AML-193 (cell line): ENCODE results near the gene PPP2CA.
"Not testable (repeated sequence)": the region's sequence is repeated elsewhere in the genome, so short reads cannot be mapped to it uniquely, and the experiment has no call there.

Source experiments
- DNase-seq, 2 experiments: peaks; one replicate each; lab custom pipeline; 2025; lab: John Stamatoyannopoulos, UW

PPP2CA gene

DNA sequence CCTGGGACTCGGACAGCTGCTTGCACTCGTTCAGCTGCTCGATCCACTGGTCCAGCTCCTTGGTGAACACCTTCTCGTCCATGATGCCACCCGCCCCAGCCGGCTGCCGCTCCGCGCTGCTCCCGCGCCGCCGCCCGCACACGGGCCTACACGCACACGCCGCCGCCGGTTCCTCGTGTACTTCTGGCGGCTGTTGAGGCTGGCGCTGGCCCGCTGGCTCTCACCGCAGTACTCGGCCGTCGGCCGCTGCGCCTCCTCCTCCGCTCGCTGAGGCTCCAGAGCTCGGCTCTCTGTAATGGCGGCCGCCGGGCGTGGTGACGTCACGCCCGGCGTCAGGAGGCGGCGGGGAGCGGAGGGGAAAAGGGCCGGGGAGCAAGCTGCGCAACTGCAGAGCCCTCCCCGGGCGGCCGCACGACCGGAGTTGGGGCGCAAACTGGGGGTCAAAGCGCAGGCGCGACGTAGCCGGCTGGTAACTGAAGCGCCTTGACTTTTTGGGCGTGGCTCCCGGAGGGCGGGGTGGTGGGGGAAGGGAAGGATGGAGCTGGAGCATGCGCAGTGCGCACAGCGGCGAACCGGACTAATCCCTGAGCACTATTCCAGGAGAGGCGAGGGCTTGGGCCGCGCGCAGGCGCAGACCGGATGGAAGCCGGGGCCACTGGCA, at the start of gene PPP2CA:
Gene PPP2CA (minus strand): TSS at position 294 of the 661 bp plus-strand sequence. CDS start 212 bp downstream, at position 82.
- DNase-seq = peak; percentile 93 to 95

DNA sequence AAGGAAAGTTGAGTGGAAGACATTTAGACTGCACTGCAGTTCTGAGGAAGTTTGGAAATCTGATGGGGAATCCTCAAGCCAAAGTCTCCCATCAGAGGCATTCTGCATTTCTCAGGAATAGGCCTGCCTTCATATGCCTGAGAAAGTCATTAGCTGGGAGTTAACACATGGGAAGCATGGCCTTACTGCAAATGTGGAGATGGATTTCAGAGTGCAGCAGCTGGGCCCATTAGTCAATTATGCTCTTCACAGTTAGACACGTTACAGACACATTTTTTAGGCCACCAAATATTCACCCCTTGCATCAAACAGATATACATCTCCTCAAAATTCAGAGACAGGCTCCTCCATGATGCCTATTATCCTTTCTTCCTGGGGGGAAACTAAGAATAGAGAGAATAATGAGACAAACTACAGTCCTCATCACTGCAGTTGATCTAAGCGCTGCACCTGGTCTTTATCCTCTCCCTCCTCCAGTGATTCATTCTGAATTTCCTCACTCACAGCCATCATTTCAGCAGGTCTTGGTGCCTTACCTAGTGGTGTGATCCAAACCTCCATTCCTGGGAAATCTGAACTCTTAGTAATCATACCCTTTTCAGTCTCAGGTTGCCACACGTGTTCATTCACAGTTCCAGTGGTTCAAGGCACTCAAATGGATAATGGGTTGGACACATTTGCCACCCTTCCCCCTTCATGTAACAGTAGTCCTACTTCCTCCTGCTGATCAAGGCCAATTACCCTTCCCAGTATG, 47.9 kb upstream of the PPP2CA start:
- no peak for DNase-seq

DNA sequence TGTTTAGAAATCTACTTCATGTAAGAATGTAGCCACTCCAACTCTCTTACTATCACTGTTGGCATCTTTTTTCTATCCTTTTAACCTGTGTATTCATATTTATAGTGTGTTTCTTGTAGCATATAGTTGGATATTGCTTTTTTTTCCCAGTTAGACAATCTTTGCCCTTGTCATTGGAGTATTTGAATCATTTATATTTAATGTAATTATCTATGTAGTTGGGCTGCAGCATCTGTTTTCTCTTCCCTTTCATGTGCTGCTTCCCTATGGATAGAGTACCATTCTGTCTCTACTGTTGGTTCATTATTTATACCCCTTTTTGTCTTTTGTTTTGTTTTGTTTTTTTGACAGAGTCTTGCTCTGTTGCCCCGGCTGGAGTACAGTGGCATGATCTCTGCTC, 45.2 kb upstream of the PPP2CA start:
- DNase-seq = no peak

DNA sequence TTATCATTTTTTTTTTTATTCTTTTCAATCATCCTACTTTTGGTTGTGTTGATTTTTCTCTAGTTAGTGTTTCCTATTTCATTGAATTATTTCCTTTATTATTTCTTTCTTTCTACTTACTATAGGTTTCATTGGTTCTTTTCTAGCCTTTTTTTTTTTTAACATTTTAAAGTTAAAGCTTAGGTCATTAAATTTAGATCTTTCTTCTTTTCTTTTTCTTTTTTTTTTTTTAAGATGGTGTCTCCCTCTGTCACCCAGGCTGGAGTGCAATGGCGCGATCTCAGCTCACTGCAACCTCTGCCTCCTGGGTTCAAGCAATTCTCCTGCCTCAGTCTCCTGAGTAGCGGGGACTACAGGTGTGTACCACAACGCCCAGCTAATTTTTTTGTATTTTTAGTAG, 43.0 kb upstream of the PPP2CA start:
- DNase-seq = no peak

DNA sequence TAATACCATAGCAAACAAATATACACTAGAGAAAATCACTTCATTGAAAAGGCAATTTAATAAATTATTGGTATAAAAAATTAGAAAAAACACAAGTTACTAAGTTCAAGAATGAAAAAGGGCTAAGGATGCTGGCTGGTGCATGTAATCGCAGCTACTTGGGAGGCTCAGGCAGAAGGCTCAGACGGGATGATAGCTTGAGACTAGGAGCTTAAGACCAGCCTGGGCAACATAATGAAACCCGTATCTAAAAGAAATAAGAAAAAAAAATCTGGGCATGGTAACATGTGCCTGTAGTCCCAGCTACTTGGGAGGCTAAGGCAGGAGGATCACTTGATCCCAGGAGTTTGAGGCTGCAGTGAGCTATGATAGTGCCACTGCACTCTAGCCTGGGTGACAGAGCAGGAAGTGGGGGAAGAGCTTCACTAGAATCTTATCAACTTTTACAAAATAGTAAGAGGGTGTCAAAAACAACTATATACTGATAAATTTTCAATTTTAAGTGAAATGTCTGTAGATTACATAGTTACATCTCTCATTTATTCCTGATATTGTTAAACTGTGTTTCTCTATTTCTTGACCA, 42.2 kb upstream of the PPP2CA start:
- DNase-seq = no peak

DNA sequence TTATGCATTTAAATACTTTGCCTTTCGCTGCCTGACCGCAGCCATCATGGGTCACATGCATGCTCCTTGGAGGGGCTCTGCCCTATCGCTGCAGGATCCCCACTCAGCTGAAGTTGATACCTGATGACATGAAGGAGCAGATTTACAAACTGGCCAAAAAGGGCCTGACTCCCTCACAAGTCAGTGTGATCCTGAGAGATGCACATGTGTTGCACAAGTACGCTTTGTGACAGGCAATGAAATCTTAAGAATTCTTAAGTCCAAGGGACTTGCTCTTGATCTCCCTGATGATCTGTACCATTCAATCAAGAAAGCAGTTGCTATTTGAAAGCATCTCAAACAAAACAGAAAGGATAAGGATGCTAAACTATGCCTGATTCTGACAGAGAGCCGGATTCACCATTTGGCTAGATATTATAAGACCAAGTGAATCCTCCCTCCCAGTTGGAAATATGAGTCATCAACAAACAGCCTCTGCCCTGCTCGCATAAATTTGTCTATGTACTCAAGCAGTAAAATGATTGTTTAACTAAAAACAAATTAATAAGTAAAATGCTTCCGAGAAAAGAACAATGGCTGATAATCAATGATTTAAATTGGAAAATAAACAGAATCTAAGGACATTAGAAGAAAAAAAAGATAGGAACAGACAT, 41.6 kb upstream of the PPP2CA start:
- DNase-seq = no peak

DNA sequence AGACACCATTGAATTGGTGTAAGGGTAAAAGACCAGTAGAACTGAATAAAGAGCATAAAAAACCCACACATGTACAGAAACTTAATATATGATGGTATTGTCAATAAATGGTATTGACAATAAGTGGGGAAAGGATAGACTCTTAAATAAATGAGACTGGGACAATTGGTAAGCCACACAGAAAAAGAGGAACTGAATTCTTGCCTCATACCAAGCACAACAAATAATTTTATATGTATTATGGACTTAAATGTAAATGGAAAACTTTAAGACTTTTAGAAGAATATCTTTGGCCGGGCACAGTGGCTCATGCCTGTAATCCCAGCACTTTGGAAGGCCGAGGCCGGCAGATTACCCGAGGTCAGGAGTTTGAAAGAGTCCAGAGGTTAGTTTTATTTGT, 37.9 kb upstream of the PPP2CA start:
- peak in 1 of 2 experiments; percentile 5 for DNase-seq

DNA sequence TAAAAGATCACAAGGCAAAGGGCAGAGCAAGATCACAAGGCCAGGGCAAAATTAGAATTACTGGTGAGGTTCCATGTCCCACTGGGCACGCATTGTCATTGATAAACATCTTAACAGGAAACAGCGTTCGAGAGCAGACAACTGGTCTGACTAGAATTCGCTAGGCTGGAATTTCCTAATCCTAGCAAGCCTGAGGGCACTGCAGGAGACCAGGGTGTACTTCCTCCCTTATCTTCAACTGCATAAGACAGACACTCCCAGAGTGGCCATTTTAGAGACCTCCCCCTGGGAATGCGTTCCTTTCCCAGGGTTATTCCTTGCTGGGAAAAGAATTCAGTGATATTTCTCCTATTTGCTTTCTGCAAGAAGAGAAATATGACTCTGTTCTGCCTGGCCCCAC, 36.8 kb upstream of the PPP2CA start:
- not testable (repeated sequence) for DNase-seq

DNA sequence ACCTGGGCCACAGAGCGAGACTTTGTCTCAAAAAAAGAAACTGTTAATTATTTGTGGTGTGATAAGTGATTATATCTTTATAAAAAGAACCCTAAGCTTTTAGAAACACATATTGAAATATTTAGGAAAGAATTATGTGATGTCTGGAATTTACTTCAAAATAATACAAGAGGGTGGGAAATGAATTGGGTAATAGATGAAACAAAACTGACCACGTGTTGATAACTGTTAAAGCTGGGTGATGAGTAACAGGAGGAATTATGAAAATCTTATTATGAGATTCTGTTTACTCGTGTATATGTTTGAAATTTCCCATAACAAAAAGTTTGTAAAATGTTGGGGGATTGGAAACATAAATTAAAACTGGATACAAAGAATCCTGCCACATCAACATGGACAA, 33.0 kb upstream of the PPP2CA start:
- no peak for DNase-seq

DNA sequence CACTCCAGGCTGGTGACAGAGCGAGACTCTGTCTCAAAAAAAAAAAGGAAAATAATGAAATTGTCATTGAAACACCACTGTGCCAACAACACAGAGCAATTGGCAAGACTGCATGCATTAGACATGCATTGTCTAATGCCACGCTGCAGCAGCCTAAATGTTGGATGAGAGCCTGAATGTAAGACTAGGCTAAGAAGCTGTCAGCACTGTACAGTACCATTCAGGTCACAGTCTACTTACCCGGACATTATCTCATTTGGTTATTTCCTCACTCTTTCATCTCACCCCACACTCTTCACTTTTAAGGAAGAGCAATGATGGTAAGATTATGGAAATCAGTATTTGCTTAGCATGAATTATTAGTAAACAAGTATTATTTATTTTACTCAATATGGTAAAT, 31.3 kb upstream of the PPP2CA start:
- no peak for DNase-seq

DNA sequence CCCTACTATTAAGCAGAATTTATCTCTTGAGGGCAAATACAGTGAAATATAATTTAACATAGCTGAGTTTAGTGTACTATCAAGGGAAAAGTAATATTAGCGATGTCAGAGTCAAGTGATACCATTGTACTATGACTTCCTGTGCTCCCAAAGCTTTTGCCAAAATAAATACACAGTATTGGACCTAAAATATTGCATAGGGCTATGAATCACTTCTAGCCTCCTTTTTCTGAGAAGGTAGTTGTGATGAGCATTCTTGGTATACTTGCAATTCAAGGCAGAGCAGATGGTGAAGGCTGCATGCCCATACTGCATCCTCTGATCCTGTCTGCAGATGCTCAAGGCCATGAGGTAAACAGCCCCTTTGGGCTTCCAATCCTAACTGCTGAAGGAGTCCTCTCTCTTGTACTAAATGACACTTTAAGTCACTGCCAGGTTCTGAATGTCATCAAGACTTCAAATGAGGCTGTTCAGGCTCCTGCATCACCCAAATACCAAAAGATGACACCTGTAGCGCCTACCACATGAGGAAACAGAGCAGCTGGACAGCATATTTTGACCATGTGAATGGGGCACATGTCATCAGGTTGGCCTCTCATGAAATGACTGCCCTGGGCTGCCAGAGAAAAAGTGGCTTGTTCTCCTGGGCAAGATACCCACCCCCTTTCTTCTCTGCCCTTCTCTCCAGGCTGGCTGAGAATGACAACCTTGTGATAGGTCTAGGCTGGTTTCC, 29.7 kb upstream of the PPP2CA start:
- no peak for DNase-seq

DNA sequence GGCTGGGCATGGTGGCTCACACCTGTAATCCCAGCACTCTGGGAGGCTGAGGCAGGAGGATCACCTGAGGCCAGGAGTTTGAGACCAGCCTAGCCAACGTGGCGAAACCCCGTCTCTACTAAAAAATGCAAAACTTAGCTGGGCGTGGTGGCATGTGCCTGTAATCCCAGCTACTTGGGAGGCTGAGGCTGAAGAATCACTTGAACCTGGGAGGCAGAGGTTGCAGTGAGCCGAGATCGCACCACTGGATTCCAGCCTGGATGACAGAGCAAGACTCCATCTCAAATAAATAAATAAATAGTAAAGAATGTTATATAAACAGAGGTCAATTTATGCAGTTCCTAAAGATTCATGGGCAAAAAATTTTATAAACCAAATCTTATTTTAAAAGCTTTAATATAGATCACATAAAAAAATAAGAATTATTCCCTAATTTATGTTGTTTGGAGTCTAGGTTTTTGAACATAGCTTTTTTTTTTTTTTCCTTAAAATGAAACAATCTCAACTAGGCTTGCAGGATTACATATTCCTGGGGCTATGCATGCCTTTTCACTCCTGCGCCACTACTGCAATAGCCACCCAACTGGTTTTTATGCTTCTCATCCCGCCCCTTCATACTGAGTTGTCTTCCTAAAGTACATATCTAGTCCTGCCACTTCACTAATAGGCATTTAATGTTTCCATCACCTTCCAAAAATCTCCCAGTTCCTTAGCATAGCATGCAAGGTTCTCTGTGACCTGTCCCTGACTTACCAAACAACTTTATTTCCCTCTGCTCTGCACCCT, 27.7 kb upstream of the PPP2CA start:
- not testable (repeated sequence) for DNase-seq

DNA sequence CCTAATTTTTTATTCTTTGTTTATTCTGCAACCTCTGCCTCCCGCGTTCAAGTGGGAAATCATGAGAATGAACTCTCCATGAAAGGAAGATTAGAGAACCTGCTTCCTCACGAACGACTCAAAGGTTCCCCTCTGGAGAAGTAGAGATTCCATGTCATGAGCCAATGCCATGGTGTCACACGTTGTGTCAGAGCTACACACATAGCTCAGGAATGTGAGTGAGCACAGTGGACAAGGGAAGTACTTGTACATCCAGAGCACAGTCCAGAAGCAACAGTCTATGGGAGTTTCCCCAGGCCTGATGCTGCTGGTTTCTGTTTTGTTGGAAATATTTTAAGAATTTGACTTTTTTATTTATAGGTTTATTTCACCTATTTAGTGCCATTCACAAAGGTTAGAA, 26.8 kb upstream of the PPP2CA start:
- no peak for DNase-seq

DNA sequence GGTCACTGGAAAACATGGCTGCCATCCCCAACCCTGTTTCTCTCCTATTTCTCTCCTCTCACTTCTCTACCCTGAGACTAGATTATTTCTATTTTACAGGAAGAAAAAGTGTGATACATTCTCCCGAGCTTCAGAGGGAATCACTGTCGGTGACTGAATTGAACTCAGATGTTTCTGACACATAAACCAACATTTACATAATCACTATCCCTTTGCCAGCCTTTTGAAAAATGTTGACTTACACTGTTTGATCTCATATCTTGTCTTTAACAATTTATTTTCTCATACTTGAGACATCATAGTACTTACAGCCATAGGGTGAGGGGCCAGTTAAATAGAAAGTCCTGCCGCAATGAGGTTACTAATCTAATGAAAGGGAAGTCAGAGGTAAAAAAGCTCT, 25.1 kb upstream of the PPP2CA start:
- DNase-seq = no peak

DNA sequence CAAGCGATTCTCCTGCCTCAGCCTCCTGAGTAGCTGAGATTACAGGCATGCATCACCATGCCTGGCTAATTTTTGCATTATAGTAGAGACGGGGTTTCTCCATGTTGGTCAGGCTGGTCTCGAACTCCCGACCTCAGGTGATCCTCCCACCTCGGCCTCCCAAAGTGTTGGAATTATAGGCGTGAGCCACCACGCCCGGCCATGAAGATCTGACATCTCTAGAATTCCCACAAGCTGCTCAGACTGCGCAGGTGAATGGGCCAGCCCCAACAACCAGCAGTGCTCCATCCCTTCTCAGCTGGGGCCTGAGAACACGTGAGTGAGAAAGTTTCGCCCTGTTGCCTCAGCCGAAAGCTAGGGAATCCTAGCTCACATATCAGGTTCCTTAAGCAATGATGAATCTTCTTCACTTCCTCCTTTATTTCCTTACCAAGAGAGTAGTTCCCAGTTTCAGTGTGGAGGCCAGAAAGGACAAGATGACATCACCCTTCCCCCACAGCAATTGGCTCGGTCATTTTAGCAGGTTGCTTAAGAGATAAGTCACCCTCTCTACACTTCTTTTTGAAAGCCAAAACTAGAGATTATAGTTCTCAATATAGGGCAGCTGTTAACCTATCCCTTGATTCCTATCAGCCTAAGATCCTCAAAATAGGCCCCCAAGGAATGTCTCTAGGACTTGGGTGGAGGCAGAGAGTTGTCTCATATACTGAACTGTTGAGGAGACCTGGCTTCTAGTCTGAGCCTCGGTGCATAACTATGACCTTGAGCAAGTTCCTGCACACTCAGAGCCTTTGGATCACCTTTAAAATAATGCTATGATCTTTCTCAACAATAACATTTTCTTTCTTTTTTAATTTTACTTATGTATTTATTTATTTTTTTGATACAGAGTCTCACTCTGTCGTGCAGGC, 23.9 kb upstream of the PPP2CA start:
- peak; percentile 94 to 96 for DNase-seq

DNA sequence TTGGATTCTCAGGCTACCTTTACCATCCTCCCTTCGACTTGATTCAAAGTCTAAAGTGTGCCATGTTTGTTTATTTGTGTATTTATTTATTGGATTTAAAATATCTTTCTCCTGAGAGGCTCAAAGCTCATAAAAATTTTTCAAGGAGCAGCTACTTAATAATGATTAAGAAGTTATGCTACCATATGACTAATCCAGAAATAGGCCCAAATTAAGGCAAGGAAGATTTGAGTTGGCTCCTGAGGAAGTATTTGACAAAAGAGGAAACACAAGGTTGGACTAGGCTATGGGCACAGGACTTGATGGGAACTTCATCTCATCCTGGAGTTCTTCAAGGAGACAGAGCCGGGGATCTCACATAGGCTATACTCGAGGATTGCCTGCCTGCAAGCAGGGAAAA, 22.4 kb upstream of the PPP2CA start:
- no peak for DNase-seq

DNA sequence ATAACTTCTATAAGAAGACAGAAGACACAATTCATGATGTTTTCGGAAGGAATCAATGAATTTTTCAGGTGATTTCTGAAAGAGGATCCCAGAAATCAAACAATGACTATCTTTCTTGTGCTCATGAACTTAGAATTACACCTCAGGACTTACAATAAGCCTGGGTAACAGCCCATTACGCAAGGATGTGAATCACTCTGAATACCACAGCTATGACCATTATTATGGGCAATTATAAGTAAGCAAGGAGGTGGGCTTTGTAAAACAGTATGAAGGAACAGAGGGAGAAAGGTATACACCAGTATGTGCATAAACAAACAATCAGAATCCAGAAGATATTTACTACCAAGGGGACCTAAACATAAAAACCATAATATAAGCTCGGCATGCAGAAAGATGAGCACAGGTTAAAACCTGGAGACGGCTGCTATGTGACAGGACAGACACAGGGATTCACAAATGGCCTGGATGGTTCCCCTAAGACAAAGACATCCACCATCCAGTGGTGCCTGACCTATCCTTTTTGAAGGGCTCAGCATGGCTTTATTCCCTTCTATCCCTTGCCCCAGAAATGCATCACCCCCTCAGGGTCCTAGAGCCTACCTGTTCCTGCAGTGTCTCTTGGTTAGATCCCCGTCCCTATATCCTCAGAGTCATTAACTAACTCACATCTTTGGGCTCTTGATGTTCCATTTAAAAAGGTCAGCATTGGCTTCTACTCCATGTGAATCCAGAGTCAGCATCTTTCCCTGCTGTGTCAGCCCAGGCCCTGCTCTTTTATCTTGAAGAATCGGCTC, 21.8 kb upstream of the PPP2CA start:
- DNase-seq = peak; percentile 11 to 24

DNA sequence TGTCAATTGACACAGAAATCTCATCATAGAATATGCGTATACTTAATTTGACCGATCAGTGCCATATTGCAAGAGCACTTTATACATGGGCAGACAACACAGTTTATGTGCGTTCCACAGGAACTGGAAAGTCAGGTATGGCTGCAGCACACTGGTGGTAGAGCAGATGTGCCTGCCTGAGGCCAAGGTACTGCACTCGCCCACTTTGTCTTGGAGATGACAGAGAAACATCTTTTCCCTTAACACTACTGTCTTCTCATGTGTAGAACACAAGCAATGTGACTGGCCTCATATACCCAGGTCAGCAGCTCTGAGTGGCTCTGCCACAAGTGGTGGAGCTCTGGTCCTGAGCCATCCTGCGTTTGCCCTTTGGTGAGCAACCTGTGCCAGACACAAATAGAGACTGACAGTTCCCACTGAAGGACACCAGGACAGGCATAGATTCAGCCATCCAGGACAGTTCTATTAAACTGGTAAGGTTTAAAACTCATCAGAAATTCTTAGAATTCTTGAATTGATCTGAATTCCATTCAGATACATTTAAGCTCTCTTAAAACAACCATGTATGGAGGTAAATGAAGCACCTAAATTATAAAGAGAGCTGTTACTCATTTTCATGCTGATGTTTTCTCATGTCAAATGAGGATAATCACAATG, 21.0 kb upstream of the PPP2CA start:
- DNase-seq = no peak

DNA sequence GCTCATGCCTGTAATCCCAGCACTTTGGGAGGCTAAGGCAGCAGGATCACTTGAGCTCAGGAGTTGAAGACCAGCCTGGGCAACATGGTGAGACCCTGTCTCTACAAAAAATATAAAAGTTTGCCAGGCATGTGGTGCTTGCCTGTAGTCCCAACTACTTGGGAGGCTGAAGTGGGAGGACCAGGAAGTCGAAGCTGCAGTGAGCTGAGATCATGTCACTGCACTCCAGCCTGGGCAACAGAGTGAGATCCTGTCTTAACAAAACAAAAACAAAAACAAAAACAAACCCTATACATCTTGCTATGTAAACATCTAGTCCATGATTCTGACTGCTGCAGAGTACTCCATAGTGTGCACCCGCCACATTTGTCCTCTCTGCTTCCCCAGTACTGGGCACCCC, 19.8 kb upstream of the PPP2CA start:
- no peak for DNase-seq
